IMR-90 (cell line): ENCODE data around the gene DOCK1. TPM values are rescaled to one million over a fixed set of nuclear protein-coding genes. Genes with fewer than 3 reads are reported as not detected.

Source experiments
- ATAC-seq: fragments of 200-7000 bp; cut with Tn5 transposase; 2 replicates; pipeline ENCODE4 v1.9.1; 2020; ENCODE audit warnings: low read depth, mild to moderate bottlenecking, moderate library complexity
- BruUV-seq: library from RNA; stranded (reverse); fragments of 400-500 nt; replicated peaks from 2 replicates; lab custom pipeline; 2021; lab: Mats Ljungman, UMichigan
- CTCF ChIA-PET: fragments of 300-600 bp; formaldehyde crosslinking; extraction: SDS; loops from one replicate; lab custom pipeline; 2021; ENCODE audit warnings: antibody characterized with exemption; lab: Yijun Ruan, JAX
- POLR2A ChIA-PET: fragments of 300-600 bp; sonication (Branson Sonifier 250); formaldehyde crosslinking; loops from one replicate; lab custom pipeline; 2022; ENCODE audit warnings: antibody characterized with exemption; ENCODE audit not compliant: unreplicated experiment; lab: Charles Lee
- DNase-seq: peaks from one replicate; pipeline ENCODE4 v3.0.0; 2013
- H2AFZ ChIP-seq: replicated peaks from 2 replicates; pipeline ENCODE3; 2013; ENCODE audit warnings: low read length, mild to moderate bottlenecking; ENCODE audit not compliant: poor library complexity
- H2AK5ac ChIP-seq: 2 replicates; pipeline ENCODE4 v1.6.1; 2013; ENCODE audit warnings: low read depth, low read length, inconsistent platforms
- H2AK9ac ChIP-seq: replicated peaks from 2 replicates; pipeline ENCODE3; 2013; ENCODE audit warnings: mild to moderate bottlenecking, low read depth, low read length, moderate library complexity; ENCODE audit not compliant: poor library complexity
- H2BK120ac ChIP-seq: 2 replicates; pipeline ENCODE4 v1.6.1; 2013; ENCODE audit warnings: low read depth, low read length, inconsistent platforms
- H2BK15ac ChIP-seq: 3 replicates; pipeline ENCODE4 v1.6.1; 2013; ENCODE audit warnings: low read depth, low read length, inconsistent platforms
- H2BK20ac ChIP-seq: 2 replicates; pipeline ENCODE4 v1.6.1; 2013; ENCODE audit warnings: low read depth, mild to moderate bottlenecking, inconsistent platforms, low read length, moderate library complexity
- H2BK5ac ChIP-seq: 2 replicates; pipeline ENCODE4 v1.6.1; 2013; ENCODE audit warnings: mild to moderate bottlenecking, low read depth, low read length, inconsistent platforms; ENCODE audit not compliant: poor library complexity, severe bottlenecking
- H3K14ac ChIP-seq: replicated peaks from 2 replicates; pipeline ENCODE4 v1.6.1; 2013; ENCODE audit warnings: low read depth, low read length, inconsistent platforms
- H3K18ac ChIP-seq: 2 replicates; pipeline ENCODE4 v1.6.1; 2013; ENCODE audit warnings: low read depth, low read length, control low read depth
- H3K23ac ChIP-seq: 2 replicates; pipeline ENCODE4 v1.6.1; 2013; ENCODE audit warnings: low read depth, low read length, inconsistent platforms
- H3K27ac ChIP-seq: 2 replicates; pipeline ENCODE4 v1.5.1; 2013; ENCODE audit warnings: mild to moderate bottlenecking, control low read depth, low read length; ENCODE audit not compliant: insufficient read depth
- H3K27me3 ChIP-seq: 2 replicates; pipeline ENCODE4 v1.6.1; 2013; ENCODE audit warnings: low read length; ENCODE audit not compliant: control insufficient read depth, insufficient read depth
- H3K36me3 ChIP-seq: 2 replicates; pipeline ENCODE4 v1.6.1; 2013; ENCODE audit warnings: low read length, mixed read lengths; ENCODE audit not compliant: control insufficient read depth, insufficient read depth
- H3K4ac ChIP-seq: 2 replicates; pipeline ENCODE4 v1.6.1; 2013; ENCODE audit warnings: low read depth, low read length, inconsistent platforms
- H3K4me1 ChIP-seq: 2 replicates; pipeline ENCODE4 v1.6.1; 2013; ENCODE audit warnings: low read length, mixed read lengths; ENCODE audit not compliant: control insufficient read depth, insufficient read depth
- H3K4me2 ChIP-seq: 2 replicates; pipeline ENCODE4 v1.6.1; 2013; ENCODE audit warnings: low read depth, mild to moderate bottlenecking, control low read depth, low read length, moderate library complexity
- H3K4me3 ChIP-seq: 2 replicates; pipeline ENCODE4 v1.5.1; 2013; ENCODE audit warnings: low read depth, mild to moderate bottlenecking, control low read depth, low read length, moderate library complexity; ENCODE audit not compliant: insufficient read depth
- H3K56ac ChIP-seq: 2 replicates; pipeline ENCODE4 v1.6.1; 2013; ENCODE audit warnings: low read length, inconsistent platforms; ENCODE audit not compliant: insufficient read depth; ENCODE audit errors: extremely low read depth
- H3K79me1 ChIP-seq, 2 experiments: 2 replicates each; pipeline ENCODE4 v1.6.1; 2013; ENCODE audit warnings: low read length in 2 of 2, inconsistent platforms in 1 of 2, low read depth in 1 of 2
- H3K9ac ChIP-seq: 2 replicates; pipeline ENCODE4 v1.6.1; 2013; ENCODE audit warnings: low read depth, low read length, control low read depth
- H3K9me1 ChIP-seq: 2 replicates; pipeline ENCODE4 v1.6.1; 2013; ENCODE audit warnings: low read length, inconsistent platforms; ENCODE audit not compliant: insufficient read depth
- H3K9me3 ChIP-seq: 2 replicates; pipeline ENCODE4 v1.6.1; 2013; ENCODE audit warnings: low read length; ENCODE audit not compliant: control insufficient read depth, insufficient read depth
- H4K20me1 ChIP-seq: 2 replicates; pipeline ENCODE4 v1.6.1; 2013; ENCODE audit warnings: low read length, inconsistent platforms; ENCODE audit not compliant: insufficient read depth
- H4K5ac ChIP-seq: 2 replicates; pipeline ENCODE4 v1.6.1; 2013; ENCODE audit warnings: mild to moderate bottlenecking, low read depth, low read length, control low read depth
- H4K8ac ChIP-seq, 2 experiments: 2 replicates each; pipeline ENCODE4 v1.6.1; 2013; ENCODE audit warnings: low read depth in 2 of 2, low read length in 2 of 2, control low read depth in 1 of 2, inconsistent platforms in 1 of 2
- H4K91ac ChIP-seq: 2 replicates; pipeline ENCODE4 v1.6.1; 2013; ENCODE audit warnings: low read depth, low read length, inconsistent platforms; ENCODE audit not compliant: insufficient read depth
- BHLHE40 ChIP-seq: fragments of 150-350 bp; IDR thresholded peaks from 2 replicates; pipeline ENCODE4 v1.6.1; 2016; ENCODE audit warnings: mild to moderate bottlenecking, low read depth, low read length
- CEBPB ChIP-seq: IDR thresholded peaks from 2 replicates; pipeline ENCODE4 v1.6.1; 2012; ENCODE audit warnings: low read depth, low read length, improper control_type of control experiment
- CHD1 ChIP-seq: IDR thresholded peaks from 2 replicates; pipeline ENCODE4 v1.6.1; 2012; ENCODE audit warnings: low read depth, low read length, improper control_type of control experiment
- CTCF ChIP-seq: conservative IDR thresholded peaks from 2 replicates; pipeline ENCODE4 v1.5.1; 2012; ENCODE audit warnings: mild to moderate bottlenecking, low read depth, low read length, improper control_type of control experiment
- ELK1 ChIP-seq: fragments of 150-350 bp; IDR thresholded peaks from 2 replicates; pipeline ENCODE4 v1.6.1; 2016; ENCODE audit warnings: low read depth, mild to moderate bottlenecking, low read length, moderate library complexity, borderline replicate concordance
- FOS ChIP-seq: fragments of 150-350 bp; IDR thresholded peaks from 2 replicates; pipeline ENCODE4 v1.6.1; 2016; ENCODE audit warnings: low read depth, low read length
- MAFK ChIP-seq: IDR thresholded peaks from 2 replicates; pipeline ENCODE4 v1.6.1; 2012; ENCODE audit warnings: low read depth, low read length, improper control_type of control experiment
- MAZ ChIP-seq: IDR thresholded peaks from 2 replicates; pipeline ENCODE4 v1.6.1; 2012; ENCODE audit warnings: low read depth, mild to moderate bottlenecking, low read length, improper control_type of control experiment, moderate library complexity, borderline replicate concordance
- MXI1 ChIP-seq: IDR thresholded peaks from 2 replicates; pipeline ENCODE4 v1.6.1; 2012; ENCODE audit warnings: low read depth, mild to moderate bottlenecking, low read length, moderate library complexity, borderline replicate concordance
- NFE2L2 ChIP-seq: fragments of 150-350 bp; IDR thresholded peaks from 2 replicates; pipeline ENCODE4 v1.6.1; 2016; ENCODE audit warnings: low read depth, mild to moderate bottlenecking, low read length
- POLR2A ChIP-seq: IDR thresholded peaks from 2 replicates; pipeline ENCODE4 v1.6.1; 2012; ENCODE audit warnings: mild to moderate bottlenecking, low read depth, low read length
- RAD21 ChIP-seq: IDR thresholded peaks from 2 replicates; pipeline ENCODE4 v1.6.1; 2012; ENCODE audit warnings: low read length, improper control_type of control experiment
- RCOR1 ChIP-seq: IDR thresholded peaks from 2 replicates; pipeline ENCODE4 v1.6.1; 2012; ENCODE audit warnings: mild to moderate bottlenecking, low read length, improper control_type of control experiment; ENCODE audit not compliant: insufficient replicate concordance
- RFX5 ChIP-seq: IDR thresholded peaks from 2 replicates; pipeline ENCODE4 v1.8.0; 2012; ENCODE audit warnings: low read depth, mild to moderate bottlenecking, low read length, moderate library complexity
- SMC3 ChIP-seq: fragments of 150-350 bp; IDR thresholded peaks from 2 replicates; pipeline ENCODE4 v1.6.1; 2016; ENCODE audit warnings: low read depth, mild to moderate bottlenecking, antibody characterized with exemption, low read length, moderate library complexity
- USF2 ChIP-seq: fragments of 150-350 bp; IDR thresholded peaks from 2 replicates; pipeline ENCODE4 v1.6.1; 2017; ENCODE audit warnings: mild to moderate bottlenecking, antibody characterized with exemption, low read length, low read depth
- WGBS, 2 experiments: methylation state at CpG; one replicate each; pipeline versions ENCODE4 v1.1.5 to v1.1.7; 2013; ENCODE audit warnings: missing lambda C conversion rate in 2 of 2; ENCODE audit not compliant: insufficient read length in 1 of 2; ENCODE audit errors: extremely low coverage in 2 of 2; 5-methylcytosine and 5-hydroxymethylcytosine counted together
- dilution Hi-C: fragments of 300-500 bp; cut with HindIII; formaldehyde crosslinking; loops from one replicate; pipeline ENCODE4 v1.14.3; 2018; ENCODE audit warnings: low sequenced_read_pairs; ENCODE audit not compliant: unreplicated experiment
- in situ Hi-C: fragments of 300-500 bp; cut with MboI; formaldehyde crosslinking; loops from 3 replicates; pipeline ENCODE4 v1.14.3; 2019; ENCODE audit warnings: low sequenced_read_pairs, inconsistent platforms, mixed read lengths
- intact Hi-C: fragments of 100-400 bp; cut with micrococcal nuclease; formaldehyde crosslinking; loops from 2 replicates; pipeline ENCODE4 v1.10.0; 2022
- polyA plus RNA-seq, 3 experiments: library from polyadenylated mRNA; depleted of rRNA; stranded (reverse); fragments of >200 nt; gene quantifications; 2 replicates each; pipeline ENCODE4 v1.2.3, GENCODE V29; 2012; ENCODE audit warnings: low replicate concordance in 1 of 3
- total RNA-seq: library from RNA; depleted of rRNA; stranded (reverse); fragments of >200 nt; gene quantifications from 2 replicates; pipeline ENCODE4 v1.2.3, GENCODE V29; 2012

The DOCK1 gene
- total and polyA plus RNA-seq, 2 of the 4 experiments (the other 2 are of a cell fraction) = 28.2 to 71.0 TPM

GRCh38 chr10:126876456-126876855, 28.8 kb upstream of the DOCK1 start:
- Histone ChIP-seq H4K8ac (no peak overlapping the region), H2BK120ac (no peak overlapping the region), H3K4me2 (no peak overlapping the region), H3K27me3 (peaks cover 10% of the 10 kb centered on the region), H3K9me3 (no peaks in the 10 kb centered on the region), H3K23ac (no peak overlapping the region), H3K4ac (no peak overlapping the region), H3K4me1 (no peaks in the 10 kb centered on the region), H3K18ac (no peak overlapping the region), H2BK20ac (no peak overlapping the region), H3K27ac (no peak overlapping the region), H3K14ac (no peak overlapping the region), H3K4me3 (no peak overlapping the region), H2AK5ac (no peak overlapping the region), H2AK9ac (no peak overlapping the region), H3K79me1 (no peaks in the 10 kb centered on the region), H3K9me1 (no peaks in the 10 kb centered on the region), H4K20me1 (no peaks in the 10 kb centered on the region), H3K9ac (no peak overlapping the region), H3K56ac (no peak overlapping the region), H2BK15ac (no peak overlapping the region), H2AFZ (no peak overlapping the region), H4K5ac (no peak overlapping the region), H2BK5ac (no peak overlapping the region), H4K91ac (no peak overlapping the region), H3K36me3 (no peaks in the 10 kb centered on the region)
- intact Hi-C loops (no loop called here), in situ Hi-C loops (no loop called here), dilution Hi-C loops (no loop called here)
- TF ChIP-seq POLR2A (no peak), RFX5 (no peak), CHD1 (no peak), MAFK (no peak), NFE2L2 (no peak), USF2 (no peak), SMC3 (no peak), BHLHE40 (no peak), FOS (no peak), MAZ (no peak), MXI1 (no peak), CTCF (no peak), CEBPB (no peak), ELK1 (no peak), RCOR1 (no peak), RAD21 (no peak)
- no TSS peak for BruUV-seq
- DNase-seq (no peak), ATAC-seq (no peak)
- CTCF ChIA-PET = no interaction called here
- POLR2A ChIA-PET = no interaction called here
- no CpG with 5 or more reads among the region's 3 CpGs for WGBS, 2 experiments
